Mesodermal cell (in vitro differentiated cells): ENCODE results near the gene TUBB8B.
"Not testable (repeated sequence)": the region's sequence is repeated elsewhere in the genome, so short reads cannot be mapped to it uniquely, and the experiment has no call there.

ENCODE experiments used
- H3K27ac ChIP-seq: 2 replicates; pipeline ENCODE4 v1.7.0; 2013; ENCODE audit warnings: mild to moderate bottlenecking, low read depth, low read length, moderate library complexity; ENCODE audit not compliant: severe bottlenecking
- H3K36me3 ChIP-seq: 2 replicates; pipeline ENCODE4 v1.7.1; 2013; ENCODE audit warnings: mild to moderate bottlenecking, low read length, moderate library complexity; ENCODE audit not compliant: control insufficient read depth, insufficient read depth
- H3K4me1 ChIP-seq: one replicate; pipeline ENCODE4 v1.7.1; 2013; ENCODE audit warnings: mild to moderate bottlenecking, low read length; ENCODE audit not compliant: insufficient read depth, control insufficient read depth, poor library complexity, severe bottlenecking
- H3K4me3 ChIP-seq: 2 replicates; pipeline ENCODE4 v1.7.0; 2013; ENCODE audit warnings: low read length, control low read depth, mild to moderate bottlenecking; ENCODE audit not compliant: insufficient read depth, poor library complexity, severe bottlenecking; ENCODE audit errors: extremely low read depth
- H3K9me3 ChIP-seq: 2 replicates; pipeline ENCODE4 v1.7.1; 2013; ENCODE audit warnings: mild to moderate bottlenecking, low read length, moderate library complexity; ENCODE audit not compliant: control insufficient read depth
- WGBS, 2 experiments: methylation state at CpG; one replicate each; pipeline ENCODE4 v1.1.5; 2013; ENCODE audit warnings: missing lambda C conversion rate in 2 of 2; ENCODE audit not compliant: insufficient coverage in 2 of 2; 5-methylcytosine and 5-hydroxymethylcytosine counted together

TUBB8B gene

GRCh38 chr18:82626-83209 is 33.3 kb upstream of the TUBB8B start:
- H3K9me3 ChIP-seq, H3K4me3 ChIP-seq, H3K27ac ChIP-seq, H3K36me3 ChIP-seq, H3K4me1 ChIP-seq: not testable (repeated sequence)
- WGBS, 2 experiments: 62 to 77% methylated on average over 6 to 8 of the region's 11 CpGs

- H3K4me3 ChIP-seq, H3K36me3 ChIP-seq, H3K27ac ChIP-seq, H3K9me3 ChIP-seq, H3K4me1 ChIP-seq: not testable (repeated sequence)
- WGBS, 2 experiments: 67% methylated on average over 1 of the region's 2 CpGs
These were observed 31.5 kb upstream of the TUBB8B start for GRCh38 chr18:80881-81280.

GRCh38 chr18:80202-80601 is 30.8 kb upstream of the TUBB8B start:
- H3K4me1 ChIP-seq, H3K4me3 ChIP-seq, H3K27ac ChIP-seq, H3K36me3 ChIP-seq, H3K9me3 ChIP-seq: not testable (repeated sequence)
- WGBS, 2 experiments: 67 to 68% methylated on average over 4 to 5 of the region's 6 CpGs

GRCh38 chr18:75525-76160 is 26.2 kb upstream of the TUBB8B start:
- not testable (repeated sequence) for H3K9me3 ChIP-seq, H3K36me3 ChIP-seq, H3K4me3 ChIP-seq, H3K27ac ChIP-seq, H3K4me1 ChIP-seq
- 92 to 93% methylated on average over 31 to 47 of the region's 57 CpGs for WGBS, 2 experiments

- H3K4me1 ChIP-seq, H3K27ac ChIP-seq, H3K36me3 ChIP-seq, H3K4me3 ChIP-seq, H3K9me3 ChIP-seq: not testable (repeated sequence)
- 79 to 80% methylated on average over 26 to 33 of the region's 48 CpGs for WGBS, 2 experiments
These were observed 23.9 kb upstream of the TUBB8B start for GRCh38 chr18:73181-73777.

- H3K36me3 ChIP-seq, H3K4me1 ChIP-seq, H3K4me3 ChIP-seq, H3K27ac ChIP-seq: not testable (repeated sequence)
- WGBS, 2 experiments: 57 to 73% methylated on average over 7 to 9 of the region's 9 CpGs
- H3K9me3 ChIP-seq: peaks cover 11% of the 10 kb centered on the region
These were observed 18.3 kb upstream of the TUBB8B start for GRCh38 chr18:67701-68100.

- H3K4me3 ChIP-seq, H3K4me1 ChIP-seq, H3K27ac ChIP-seq, H3K36me3 ChIP-seq, H3K9me3 ChIP-seq: not testable (repeated sequence)
- 75 to 80% methylated on average over 3 to 5 of the region's 5 CpGs for WGBS, 2 experiments
These were observed 14.9 kb upstream of the TUBB8B start for GRCh38 chr18:64279-64678.

GRCh38 chr18:63656-64055 is 14.2 kb upstream of the TUBB8B start:
- WGBS, 2 experiments: 81 to 90% methylated on average over 2 of the region's 2 CpGs
- not testable (repeated sequence) for H3K36me3 ChIP-seq, H3K4me1 ChIP-seq, H3K9me3 ChIP-seq, H3K4me3 ChIP-seq, H3K27ac ChIP-seq

GRCh38 chr18:54388-54787 is 5.0 kb upstream of the TUBB8B start:
- H3K36me3 ChIP-seq, H3K27ac ChIP-seq, H3K4me3 ChIP-seq, H3K4me1 ChIP-seq, H3K9me3 ChIP-seq: not testable (repeated sequence)
- whole genome bisulfite sequencing, 2 experiments: 75% methylated on average over 1 of the region's 1 CpG

GRCh38 chr18:48696-49095 is 719 bp downstream of the TUBB8B start:
- H3K27ac ChIP-seq, H3K4me1 ChIP-seq, H3K4me3 ChIP-seq, H3K36me3 ChIP-seq, H3K9me3 ChIP-seq: not testable (repeated sequence)
- WGBS, 2 experiments: 88 to 91% methylated on average over 9 to 12 of the region's 25 CpGs

- H3K4me1 ChIP-seq, H3K27ac ChIP-seq, H3K36me3 ChIP-seq, H3K9me3 ChIP-seq, H3K4me3 ChIP-seq: not testable (repeated sequence)
- no CpG with 5 or more reads among the region's 6 CpGs for WGBS, 2 experiments
These were observed 36.2 kb downstream of the TUBB8B start for GRCh38 chr18:13177-13576.
